Astrocyte (in vitro differentiated cells and primary cell): ENCODE data around the gene FAM168A. TPM values are rescaled to one million over a fixed set of nuclear protein-coding genes. Genes with fewer than 3 reads are reported as not detected.

Source experiments
- DNase-seq: peaks from one replicate; pipeline ENCODE4 v3.0.0-alpha.2; 2010; ENCODE audit warnings: low read depth
- FAIRE-seq: peaks from 2 replicates; lab custom pipeline; 2011; peaks lifted over from hg19 to GRCh38; lab: Jason Lieb, UNC
- H2AFZ ChIP-seq: 2 replicates; pipeline ENCODE4 v1.6.0; 2012; ENCODE audit warnings: low read depth, low read length, inconsistent platforms
- H3K27ac ChIP-seq: 2 replicates; pipeline ENCODE4 v1.5.1; 2011; ENCODE audit warnings: low read depth, low read length, inconsistent platforms
- H3K27me3 ChIP-seq: 2 replicates; pipeline ENCODE4 v1.6.0; 2011; ENCODE audit warnings: low read length, inconsistent platforms; ENCODE audit not compliant: insufficient read depth
- H3K36me3 ChIP-seq: 2 replicates; pipeline ENCODE4 v1.5.1; 2011; ENCODE audit warnings: low read length, inconsistent platforms; ENCODE audit not compliant: insufficient read depth
- H3K4me1 ChIP-seq: 2 replicates; pipeline ENCODE4 v1.5.1; 2011; ENCODE audit warnings: low read length, inconsistent platforms; ENCODE audit not compliant: insufficient read depth
- H3K4me2 ChIP-seq: 2 replicates; pipeline ENCODE4 v1.6.0; 2012; ENCODE audit warnings: low read length, inconsistent platforms
- H3K4me3 ChIP-seq: 2 replicates; pipeline ENCODE4 v1.5.1; 2011; ENCODE audit warnings: low read depth, mild to moderate bottlenecking, low read length, inconsistent platforms; ENCODE audit not compliant: insufficient read depth
- H3K79me2 ChIP-seq: 2 replicates; pipeline ENCODE4 v1.6.0; 2012; ENCODE audit warnings: mild to moderate bottlenecking, low read length, inconsistent platforms; ENCODE audit not compliant: insufficient read depth
- H3K9ac ChIP-seq: 2 replicates; pipeline ENCODE4 v1.6.0; 2012; ENCODE audit warnings: mild to moderate bottlenecking, low read length, inconsistent platforms
- H3K9me3 ChIP-seq: 2 replicates; pipeline ENCODE4 v1.5.1; 2012; ENCODE audit warnings: low read depth, mild to moderate bottlenecking, low read length, inconsistent platforms; ENCODE audit not compliant: insufficient read depth
- H4K20me1 ChIP-seq: 2 replicates; pipeline ENCODE4 v1.6.0; 2012; ENCODE audit warnings: low read length, inconsistent platforms; ENCODE audit not compliant: insufficient read depth
- H3K27ac Mint-ChIP-seq: one replicate; pipeline ENCODE4 v1.8.0; 2021; ENCODE audit warnings: mild to moderate bottlenecking, mixed read lengths; ENCODE audit not compliant: unreplicated experiment
- H3K27me3 Mint-ChIP-seq: one replicate; pipeline ENCODE4 v1.8.0; 2021; ENCODE audit warnings: low read depth, mixed read lengths; ENCODE audit not compliant: unreplicated experiment
- H3K36me3 Mint-ChIP-seq: one replicate; pipeline ENCODE4 v1.8.0; 2021; ENCODE audit warnings: low read depth, mixed read lengths; ENCODE audit not compliant: unreplicated experiment
- H3K4me1 Mint-ChIP-seq: one replicate; pipeline ENCODE4 v1.8.0; 2021; ENCODE audit warnings: low read depth, mixed read lengths; ENCODE audit not compliant: unreplicated experiment
- H3K4me3 Mint-ChIP-seq: one replicate; pipeline ENCODE4 v1.8.0; 2021; ENCODE audit warnings: mild to moderate bottlenecking, moderate library complexity, mixed read lengths; ENCODE audit not compliant: unreplicated experiment
- H3K9me3 Mint-ChIP-seq: one replicate; pipeline ENCODE4 v1.8.0; 2021; ENCODE audit warnings: mild to moderate bottlenecking, mixed read lengths; ENCODE audit not compliant: unreplicated experiment
- EZH2 ChIP-seq: IDR thresholded peaks from 2 replicates; pipeline ENCODE4 v1.6.1; 2012; ENCODE audit warnings: mild to moderate bottlenecking, low read length, inconsistent platforms; ENCODE audit not compliant: insufficient read depth
- total RNA-seq: library from RNA; stranded (reverse); gene quantifications from 2 replicates; pipeline ENCODE4 v1.2.1, GENCODE V29; 2021
- TF ChIP-seq, protein P1 (sequence below): IDR thresholded peaks from 2 replicates; pipeline ENCODE4 v1.5.1; 2011; ENCODE audit warnings: low read depth, mild to moderate bottlenecking, inconsistent platforms, low read length, moderate library complexity; ENCODE audit not compliant: insufficient read depth

FAM168A gene
- total RNA-seq, 1 donor from 2014 or later, result 44.8 TPM

DNA sequence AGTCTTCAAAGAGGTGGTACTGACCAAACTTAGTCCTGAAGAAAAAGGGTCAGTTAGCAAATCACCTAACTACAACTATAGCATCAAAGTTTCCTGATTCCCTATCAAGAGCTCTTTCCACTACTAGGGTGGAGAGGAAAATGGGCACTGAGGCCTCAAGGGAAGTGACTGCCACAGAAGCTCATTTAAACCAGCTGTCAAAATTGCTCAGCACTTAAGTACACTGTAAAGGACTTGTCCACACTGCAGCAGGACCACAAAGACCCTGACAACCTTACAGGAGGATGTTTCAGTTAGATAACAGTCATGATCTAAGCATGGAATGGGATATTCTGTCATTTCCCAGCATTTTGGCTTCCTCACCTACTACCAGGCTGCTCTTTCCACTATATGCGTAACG is 33.0 kb downstream of the FAM168A start:
- DNase-seq, result no peak
- peaks cover 5% of the 10 kb centered on the region for H3K36me3 Mint-ChIP-seq

DNA sequence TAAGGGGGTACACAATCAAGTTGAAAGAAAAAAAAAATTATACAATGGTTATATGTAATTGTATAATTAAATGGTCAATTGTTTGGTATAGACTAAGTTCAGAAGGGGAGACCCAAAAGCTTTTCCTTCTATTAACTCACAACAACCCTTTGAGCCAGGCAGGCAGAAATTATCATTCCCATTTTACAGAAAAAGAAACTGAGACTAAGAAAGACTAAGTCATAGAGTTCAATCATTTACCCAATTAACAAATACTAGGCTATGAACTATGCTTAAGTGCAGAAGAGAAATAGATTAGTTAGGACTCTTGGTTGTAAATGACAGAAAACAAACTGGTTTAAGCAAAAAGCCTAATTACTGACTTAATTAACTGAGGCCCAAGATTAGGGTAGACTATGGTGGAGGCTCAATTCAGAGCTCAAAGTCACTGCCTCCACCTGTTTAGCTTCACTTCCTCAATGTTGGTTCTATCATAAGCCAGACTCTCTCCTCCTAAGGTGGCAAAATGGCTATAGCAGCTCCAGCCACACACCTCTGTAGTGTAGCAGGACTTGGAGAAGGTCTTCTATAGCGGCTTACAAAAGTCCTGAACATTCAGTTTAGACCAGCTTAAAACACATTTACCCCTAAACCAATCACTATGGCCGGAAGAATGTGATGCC is 34.2 kb downstream of the FAM168A start:
- Mint-ChIP-seq H3K4me3 (no peak overlapping the region), H3K27me3 (no peaks in the 10 kb centered on the region), H3K36me3 (peaks cover 5% of the 10 kb centered on the region), H3K4me1 (peaks cover 4% of the 10 kb centered on the region), H3K9me3 (no peaks in the 10 kb centered on the region), H3K27ac (no peak overlapping the region)
- Histone ChIP-seq H3K27ac (no peak overlapping the region), H3K4me1 (peaks cover 9% of the 10 kb centered on the region), H4K20me1 (peaks cover 51% of the 10 kb centered on the region), H3K9me3 (no peaks in the 10 kb centered on the region), H3K27me3 (no peaks in the 10 kb centered on the region), H2AFZ (no peak overlapping the region), H3K4me3 (no peak overlapping the region), H3K36me3 (no peaks in the 10 kb centered on the region), H3K9ac (no peak overlapping the region), H3K4me2 (no peak overlapping the region), H3K79me2 (peaks cover 52% of the 10 kb centered on the region)
- TF ChIP-seq, protein P1, sequence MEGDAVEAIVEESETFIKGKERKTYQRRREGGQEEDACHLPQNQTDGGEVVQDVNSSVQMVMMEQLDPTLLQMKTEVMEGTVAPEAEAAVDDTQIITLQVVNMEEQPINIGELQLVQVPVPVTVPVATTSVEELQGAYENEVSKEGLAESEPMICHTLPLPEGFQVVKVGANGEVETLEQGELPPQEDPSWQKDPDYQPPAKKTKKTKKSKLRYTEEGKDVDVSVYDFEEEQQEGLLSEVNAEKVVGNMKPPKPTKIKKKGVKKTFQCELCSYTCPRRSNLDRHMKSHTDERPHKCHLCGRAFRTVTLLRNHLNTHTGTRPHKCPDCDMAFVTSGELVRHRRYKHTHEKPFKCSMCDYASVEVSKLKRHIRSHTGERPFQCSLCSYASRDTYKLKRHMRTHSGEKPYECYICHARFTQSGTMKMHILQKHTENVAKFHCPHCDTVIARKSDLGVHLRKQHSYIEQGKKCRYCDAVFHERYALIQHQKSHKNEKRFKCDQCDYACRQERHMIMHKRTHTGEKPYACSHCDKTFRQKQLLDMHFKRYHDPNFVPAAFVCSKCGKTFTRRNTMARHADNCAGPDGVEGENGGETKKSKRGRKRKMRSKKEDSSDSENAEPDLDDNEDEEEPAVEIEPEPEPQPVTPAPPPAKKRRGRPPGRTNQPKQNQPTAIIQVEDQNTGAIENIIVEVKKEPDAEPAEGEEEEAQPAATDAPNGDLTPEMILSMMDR, result no peak
- TF ChIP-seq EZH2, result no peak
- DNase-seq (no peak), FAIRE-seq (no peak)

More for the DNA sequence above, 33.0 kb downstream of the FAM168A start:
- no peak overlapping the region for H3K4me3 Mint-ChIP-seq
- H3K4me2 ChIP-seq, result no peak overlapping the region
- no peak overlapping the region for H3K27ac Mint-ChIP-seq
- H3K27me3 Mint-ChIP-seq, result no peaks in the 10 kb centered on the region
- H3K4me3 ChIP-seq, result no peak overlapping the region
- no peak for TF ChIP-seq EZH2
- TF ChIP-seq, protein P1, result no peak
- H3K36me3 ChIP-seq, result no peaks in the 10 kb centered on the region
- no peak overlapping the region for H3K27ac ChIP-seq
- H2AFZ ChIP-seq, result no peak overlapping the region
- H3K79me2 ChIP-seq, result peaks cover 55% of the 10 kb centered on the region
- peaks cover 50% of the 10 kb centered on the region for H4K20me1 ChIP-seq
- peaks cover 6% of the 10 kb centered on the region for H3K4me1 Mint-ChIP-seq
- H3K9ac ChIP-seq, result no peak overlapping the region
- no peaks in the 10 kb centered on the region for H3K27me3 ChIP-seq
- peaks cover 11% of the 10 kb centered on the region for H3K4me1 ChIP-seq
- H3K9me3 ChIP-seq, result no peaks in the 10 kb centered on the region
- no peak for FAIRE-seq
- H3K9me3 Mint-ChIP-seq, result no peaks in the 10 kb centered on the region

DNA sequence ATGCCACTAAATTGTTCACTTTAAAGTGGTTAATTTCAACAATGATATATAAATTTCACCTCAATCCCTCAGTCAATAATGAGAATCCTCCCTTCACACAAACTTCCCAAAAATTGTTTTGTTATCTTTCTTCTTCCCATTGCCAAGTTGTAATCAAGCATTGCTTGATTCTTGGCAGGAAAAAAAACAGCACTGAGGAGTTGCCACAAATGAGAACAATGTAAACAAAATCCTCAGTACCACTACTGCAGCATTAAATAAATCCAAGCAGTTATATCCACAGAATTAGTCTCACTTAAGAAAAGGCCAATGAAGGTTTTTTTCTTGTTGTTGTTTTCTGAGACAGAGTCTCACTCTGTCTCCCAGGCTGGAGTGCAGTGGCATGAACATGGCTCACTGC is 38.2 kb downstream of the FAM168A start:
- peaks cover 44% of the 10 kb centered on the region for H4K20me1 ChIP-seq
- DNase-seq (no peak), FAIRE-seq (peak; percentile 50)
- no peak overlapping the region for H3K27ac Mint-ChIP-seq
- no peaks in the 10 kb centered on the region for H3K36me3 ChIP-seq
- H3K4me2 ChIP-seq, result no peak overlapping the region
- H3K4me3 Mint-ChIP-seq, result no peak overlapping the region
- H3K9me3 ChIP-seq, result no peaks in the 10 kb centered on the region
- peaks cover 1% of the 10 kb centered on the region for H3K4me1 Mint-ChIP-seq
- no peak overlapping the region for H3K4me3 ChIP-seq
- H3K27ac ChIP-seq, result no peak overlapping the region
- no peak for TF ChIP-seq EZH2
- TF ChIP-seq, protein P1, result no peak
- H3K9ac ChIP-seq, result no peak overlapping the region
- H3K9me3 Mint-ChIP-seq, result no peaks in the 10 kb centered on the region
- peaks cover 53% of the 10 kb centered on the region for H3K79me2 ChIP-seq
- no peaks in the 10 kb centered on the region for H3K27me3 ChIP-seq
- H2AFZ ChIP-seq, result no peak overlapping the region
- no peaks in the 10 kb centered on the region for H3K4me1 ChIP-seq
- H3K27me3 Mint-ChIP-seq, result no peaks in the 10 kb centered on the region
- H3K36me3 Mint-ChIP-seq, result peaks cover 8% of the 10 kb centered on the region
